Spleen (tissue), 11 donors: ENCODE measurements around the gene CAMK1D. TPM values are rescaled to one million over a fixed set of nuclear protein-coding genes. Genes with fewer than 3 reads are reported as not detected.
A peak's percentile ranks its signal among the peaks of the same experiment; 100 is the strongest.

Experiments used
- DNase-seq: peaks from one replicate; pipeline ENCODE4 v3.0.0-alpha.2; 2020
- H3K27ac ChIP-seq, 8 donors: fragments of 200-600 bp; sonication (generic) in 7 of 8; 1 replicate in 4 of 8; 2 replicates in 4 of 8; pipeline versions ENCODE4 v1.5.0 to v1.8.0; 2016 to 2021; ENCODE audit warnings: inconsistent platforms in 4 of 8, mild to moderate bottlenecking in 4 of 8, moderate library complexity in 1 of 8
- H3K27me3 ChIP-seq, 7 donors: fragments of 200-600 bp; sonication (generic) in 6 of 7; replicated peaks in 1 of 7; 1 replicate in 4 of 7; 2 replicates in 3 of 7; pipeline versions ENCODE4 v1.5.0 to v1.8.0; 2016 to 2021; ENCODE audit warnings: inconsistent platforms in 3 of 7, mild to moderate bottlenecking in 1 of 7
- H3K36me3 ChIP-seq, 6 donors: fragments of 200-600 bp; sonication (generic) in 5 of 6; 1 replicate in 4 of 6; 2 replicates in 2 of 6; pipeline versions ENCODE4 v1.5.0 to v1.8.0; 2016 to 2021; ENCODE audit warnings: inconsistent platforms in 2 of 6
- H3K4me1 ChIP-seq, 6 donors: fragments of 200-600 bp; sonication (generic) in 5 of 6; 1 replicate in 3 of 6; 2 replicates in 3 of 6; pipeline versions ENCODE4 v1.5.0 to v1.8.0; 2016 to 2021; ENCODE audit warnings: inconsistent platforms in 3 of 6
- H3K4me3 ChIP-seq, 8 donors: fragments of 200-600 bp; sonication (generic) in 7 of 8; 1 replicate in 4 of 8; 2 replicates in 4 of 8; pipeline versions ENCODE4 v1.5.0 to v1.8.0; 2016 to 2021; ENCODE audit warnings: inconsistent platforms in 4 of 8, mild to moderate bottlenecking in 4 of 8, moderate library complexity in 2 of 8
- H3K9me3 ChIP-seq, 8 donors: fragments of 200-600 bp; sonication (generic) in 7 of 8; 1 replicate in 4 of 8; 2 replicates in 4 of 8; pipeline versions ENCODE4 v1.5.0 to v1.8.0; 2016 to 2021; ENCODE audit warnings: inconsistent platforms in 4 of 8
- POLR2A ChIP-seq, 3 donors: fragments of 450-650 bp; IDR thresholded peaks; one replicate each; pipeline ENCODE4 v1.5.1; 2017; ENCODE audit warnings: antibody characterized with exemption in 3 of 3, mild to moderate bottlenecking in 1 of 3
- POLR2AphosphoS5 ChIP-seq, 3 donors: sonication (generic); formaldehyde crosslinking; IDR thresholded peaks; one replicate each; pipeline ENCODE4 v1.5.1; 2017; ENCODE audit warnings: antibody characterized with exemption in 3 of 3
- WGBS, 5 donors: extraction: QIAGEN DNeasy Blood & Tissue Kit in 3 of 5; methylation state at CpG; one replicate each; pipeline versions ENCODE4 v1.1.5 to v1.1.7; 2013 to 2018; 5-methylcytosine and 5-hydroxymethylcytosine counted together
- intact Hi-C: fragments of 100-400 bp; cut with DNase I; formaldehyde crosslinking; loops from one replicate; pipeline ENCODE4 v1.15.0; 2023; ENCODE audit warnings: low total_unique reads
- polyA plus RNA-seq, 3 donors: library from polyadenylated mRNA; stranded (reverse); fragments of 200-250 nt; gene quantifications; one replicate each; pipeline ENCODE4 v1.2.1, GENCODE V29; 2013
- total RNA-seq, 7 donors: library from RNA; depleted of rRNA in 3 of 7; stranded (reverse); fragments of >200 nt in 3 of 7; fragmentation: NEBNext Ultra II Directional in 4 of 7; extraction: Animal tissue kit (Norgen Biotek cat#: 25700) in 4 of 7; gene quantifications; one replicate each; pipeline versions ENCODE4 v1.1.0 to v1.2.1, GENCODE V29; 2016 to 2021
- TF ChIP-seq, protein P1 (sequence below), 11 experiments: fragments of 200-600 bp in 7 of 11; fragments of 450-650 bp in 4 of 11; sonication (generic) in 4 of 11; IDR thresholded peaks in 8 of 11; conservative IDR thresholded peaks in 3 of 11; 1 replicate in 7 of 11; 2 replicates in 4 of 11; pipeline versions ENCODE4 v1.4.0 to v1.8.0; 2016 to 2021; ENCODE audit warnings: antibody characterized with exemption in 11 of 11, inconsistent platforms in 4 of 11, mild to moderate bottlenecking in 1 of 11
- donor health status: healthy with polysubstance abuse.
- donor health status: DM: no; HTN: no; CAD: no; lungs with moderate emphysema.
- donor health status: DM: no; HTN: no; CAD: no.
- donor health status: Bipolar disorder and iron deficiency.
- donor health status: healthy.
- donor health status: DM: no; HTN: no; CAD: no.
- donor health status: DM: yes; HTN: yes; CAD: no.

CAMK1D gene
- total and polyA plus RNA-seq, 10 donors = 6.8 to 34.5 (median 20.0) TPM

DNA sequence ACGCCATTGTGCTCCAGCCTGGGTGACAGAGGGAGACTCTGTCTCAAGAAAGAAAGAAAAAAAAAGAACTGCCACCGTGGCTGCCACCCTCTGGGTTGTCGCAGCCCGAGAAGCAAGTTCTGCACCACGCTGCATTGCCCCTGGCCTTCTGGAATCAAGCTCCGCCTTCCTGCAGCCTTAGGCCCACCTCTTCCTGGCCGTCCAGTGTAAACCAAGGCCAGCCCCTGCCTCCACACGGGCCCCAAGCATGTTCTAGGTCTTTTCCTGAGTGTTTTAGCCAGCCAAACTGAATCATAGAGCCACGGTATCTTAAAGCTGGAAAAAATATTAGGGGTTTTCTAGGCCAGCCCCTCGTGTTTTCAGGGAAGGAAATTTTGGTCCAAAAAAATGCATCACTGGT is 463.2 kb downstream of the CAMK1D start:
- no peak overlapping the region for H3K27ac ChIP-seq
- H3K36me3 ChIP-seq = peaks cover 0 to 46% (median 26%) of the 10 kb centered on the region in 6 donors
- no peaks in the 10 kb centered on the region for H3K4me1 ChIP-seq
- peak; percentile 30 for DNase-seq
- intact Hi-C loops = no loop called here
- 77 to 91% (median 86%) methylated on average over 10 of the region's 10 CpGs for WGBS, 5 donors
- TF ChIP-seq POLR2A (IDR thresholded peaks at IDR 0.05) (no peak), POLR2AphosphoS5 (IDR thresholded peaks at IDR 0.05) (no peak)
- TF ChIP-seq, protein P1, sequence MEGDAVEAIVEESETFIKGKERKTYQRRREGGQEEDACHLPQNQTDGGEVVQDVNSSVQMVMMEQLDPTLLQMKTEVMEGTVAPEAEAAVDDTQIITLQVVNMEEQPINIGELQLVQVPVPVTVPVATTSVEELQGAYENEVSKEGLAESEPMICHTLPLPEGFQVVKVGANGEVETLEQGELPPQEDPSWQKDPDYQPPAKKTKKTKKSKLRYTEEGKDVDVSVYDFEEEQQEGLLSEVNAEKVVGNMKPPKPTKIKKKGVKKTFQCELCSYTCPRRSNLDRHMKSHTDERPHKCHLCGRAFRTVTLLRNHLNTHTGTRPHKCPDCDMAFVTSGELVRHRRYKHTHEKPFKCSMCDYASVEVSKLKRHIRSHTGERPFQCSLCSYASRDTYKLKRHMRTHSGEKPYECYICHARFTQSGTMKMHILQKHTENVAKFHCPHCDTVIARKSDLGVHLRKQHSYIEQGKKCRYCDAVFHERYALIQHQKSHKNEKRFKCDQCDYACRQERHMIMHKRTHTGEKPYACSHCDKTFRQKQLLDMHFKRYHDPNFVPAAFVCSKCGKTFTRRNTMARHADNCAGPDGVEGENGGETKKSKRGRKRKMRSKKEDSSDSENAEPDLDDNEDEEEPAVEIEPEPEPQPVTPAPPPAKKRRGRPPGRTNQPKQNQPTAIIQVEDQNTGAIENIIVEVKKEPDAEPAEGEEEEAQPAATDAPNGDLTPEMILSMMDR (IDR thresholded peaks at IDR 0.05 in 8 of 11, conservative IDR thresholded peaks at IDR 0.05 in 3 of 11) = no peak
- H3K27me3 ChIP-seq = no peaks in the 10 kb centered on the region
- H3K9me3 ChIP-seq = peaks cover 0 to 13% (median 10%) of the 10 kb centered on the region in 8 donors
- no peak overlapping the region for H3K4me3 ChIP-seq

DNA sequence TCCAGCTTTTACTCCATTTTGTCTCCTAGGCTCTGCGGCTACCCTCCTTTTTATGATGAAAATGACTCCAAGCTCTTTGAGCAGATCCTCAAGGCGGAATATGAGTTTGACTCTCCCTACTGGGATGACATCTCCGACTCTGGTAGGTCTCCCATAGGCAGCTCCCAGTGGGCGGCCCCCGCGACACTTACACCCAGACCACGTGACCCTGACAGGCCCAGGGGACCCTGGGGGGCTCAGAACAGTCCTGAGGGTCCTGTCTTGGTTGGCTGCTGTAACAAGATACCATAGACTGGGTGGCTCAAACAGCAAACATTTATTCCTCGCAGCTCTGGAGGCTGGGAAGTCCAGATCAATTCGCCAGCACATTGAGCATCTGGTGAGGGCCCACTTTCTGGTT is 464.8 kb downstream of the CAMK1D start:
- no peak for TF ChIP-seq POLR2AphosphoS5 (IDR thresholded peaks at IDR 0.05)
- TF ChIP-seq POLR2A (IDR thresholded peaks at IDR 0.05) = no peak
- TF ChIP-seq, protein P1 (IDR thresholded peaks at IDR 0.05 in 8 of 11, conservative IDR thresholded peaks at IDR 0.05 in 3 of 11) = no peak
- intact Hi-C loops = no loop called here
- H3K4me1 ChIP-seq = no peaks in the 10 kb centered on the region
- WGBS, 5 donors = 93 to 99% (median 97%) methylated on average over 9 of the region's 9 CpGs
- H3K27me3 ChIP-seq = no peaks in the 10 kb centered on the region
- peaks cover 0 to 13% (median 10%) of the 10 kb centered on the region in 8 donors for H3K9me3 ChIP-seq
- peak; percentile 38 for DNase-seq
- no peak overlapping the region for H3K27ac ChIP-seq
- H3K36me3 ChIP-seq = peaks cover 0 to 60% (median 29%) of the 10 kb centered on the region in 6 donors
- no peak overlapping the region for H3K4me3 ChIP-seq

GRCh38 chr10:12819071-12819470 is 469.7 kb downstream of the CAMK1D start:
- H3K9me3 ChIP-seq = peaks cover 0 to 7% (median 6%) of the 10 kb centered on the region in 8 donors
- no peaks in the 10 kb centered on the region for H3K4me1 ChIP-seq
- intact Hi-C loops = no loop called here
- H3K27me3 ChIP-seq = no peaks in the 10 kb centered on the region
- TF ChIP-seq, protein P1 (IDR thresholded peaks at IDR 0.05 in 8 of 11, conservative IDR thresholded peaks at IDR 0.05 in 3 of 11) = no peak
- TF ChIP-seq POLR2A (IDR thresholded peaks at IDR 0.05) (no peak), POLR2AphosphoS5 (IDR thresholded peaks at IDR 0.05) (no peak)
- no peak for DNase-seq
- no peak overlapping the region for H3K4me3 ChIP-seq
- WGBS, 5 donors = 73 to 81% (median 76%) methylated on average over 7 of the region's 7 CpGs
- peaks cover 0 to 91% (median 31%) of the 10 kb centered on the region in 6 donors for H3K36me3 ChIP-seq
- H3K27ac ChIP-seq = no peak overlapping the region

GRCh38 chr10:12819656-12820055 is 470.3 kb downstream of the CAMK1D start:
- intact Hi-C loops = no loop called here
- Histone ChIP-seq H3K9me3 (peaks cover 0 to under 1% (median under 1%) of the 10 kb centered on the region in 8 donors), H3K4me3 (no peak overlapping the region), H3K27ac (no peak overlapping the region), H3K27me3 (no peaks in the 10 kb centered on the region), H3K4me1 (no peaks in the 10 kb centered on the region), H3K36me3 (peaks cover 0 to 86% (median 25%) of the 10 kb centered on the region in 6 donors)
- 91 to 99% (median 97%) methylated on average over 10 of the region's 10 CpGs for WGBS, 5 donors
- TF ChIP-seq POLR2AphosphoS5 (IDR thresholded peaks at IDR 0.05) (peak in 1 of 3 donors; percentile 21), POLR2A (IDR thresholded peaks at IDR 0.05) (no peak)
- TF ChIP-seq, protein P1 (IDR thresholded peaks at IDR 0.05 in 8 of 11, conservative IDR thresholded peaks at IDR 0.05 in 3 of 11) = no peak
- DNase-seq = peak; percentile 45
